Measurements from ENCODE around the gene SNX1.

SNX1 gene

GRCh38 chr15:64185146-64185911 is 89.5 kb downstream of the SNX1 start:
- H3K27ac ChIP-seq (ENCODE audit: low read depth, low read length): no peak overlapping the region
- H3K4me1 ChIP-seq (ENCODE audit: control insufficient read depth, insufficient read depth, low read length): no peaks in the 10 kb centered on the region
- H3K27me3 ChIP-seq (ENCODE audit: control insufficient read depth, insufficient read depth, low read length): no peaks in the 10 kb centered on the region
- H3K4me3 ChIP-seq (ENCODE audit: low read depth, low read length): no peak overlapping the region
- peaks cover 22% of the 10 kb centered on the region; the same call in 1 of the 2 replicates for H3K36me3 ChIP-seq (ENCODE audit: control insufficient read depth, insufficient read depth, low read length)
- H3K9ac ChIP-seq (ENCODE audit: low read length): no peak overlapping the region
- H3K9me3 ChIP-seq (ENCODE audit: control insufficient read depth, insufficient read depth, low read depth, low read length): no peaks in the 10 kb centered on the region

DNA sequence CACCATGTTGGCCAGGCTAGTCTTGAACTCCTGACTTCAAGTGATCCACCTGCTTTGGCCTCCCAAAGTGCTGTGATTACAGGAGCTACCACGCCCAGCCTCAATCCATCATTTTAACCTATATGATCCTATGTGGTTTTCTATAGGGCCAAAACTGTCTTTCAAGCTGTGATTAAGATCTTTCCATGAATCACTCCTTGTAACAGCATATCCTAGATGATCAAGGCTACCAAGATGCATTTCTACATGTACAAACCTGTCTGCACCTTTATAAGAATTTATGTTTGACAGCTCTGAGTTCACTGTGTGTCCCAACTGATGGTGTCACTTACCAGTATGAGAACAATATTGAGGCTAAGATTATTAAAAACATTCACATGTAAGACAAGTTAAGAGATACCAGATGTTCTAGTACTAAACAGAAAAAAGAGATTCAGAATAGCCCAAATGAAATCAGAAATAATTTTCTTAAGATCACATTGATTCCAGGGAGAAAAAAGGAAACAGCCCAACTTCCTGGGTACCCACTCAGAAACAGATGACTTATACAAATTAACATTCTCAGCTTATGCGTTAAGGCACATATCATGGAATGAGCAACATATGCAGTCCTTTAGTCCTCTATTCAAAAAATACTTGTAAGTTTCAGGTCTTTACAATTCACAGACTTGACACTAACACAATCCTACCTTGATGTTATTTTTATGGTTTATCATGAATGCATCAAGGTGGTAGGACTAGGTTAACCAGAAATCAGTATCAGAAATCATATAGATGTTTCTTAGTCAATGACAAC is 91.8 kb downstream of the SNX1 start:
- Histone ChIP-seq H3K9me3 (ENCODE audit: control insufficient read depth, insufficient read depth, low read depth, low read length) (no peaks in the 10 kb centered on the region), H3K36me3 (ENCODE audit: control insufficient read depth, insufficient read depth, low read length) (peaks cover 16% of the 10 kb centered on the region; the same call in 1 of the 2 replicates), H3K4me3 (ENCODE audit: low read depth, low read length) (no peak overlapping the region), H3K27ac (ENCODE audit: low read depth, low read length) (no peak overlapping the region), H3K4me1 (ENCODE audit: control insufficient read depth, insufficient read depth, low read length) (no peaks in the 10 kb centered on the region), H3K27me3 (ENCODE audit: control insufficient read depth, insufficient read depth, low read length) (no peaks in the 10 kb centered on the region), H3K9ac (ENCODE audit: low read length) (no peak overlapping the region)

All from HUES6 (cell line).